ENCODE measurements around the gene BCAS3.

GRCh38 chr17:61362852-61363600, 685.4 kb downstream of the BCAS3 start:
- TF ChIP-seq, protein P1, sequence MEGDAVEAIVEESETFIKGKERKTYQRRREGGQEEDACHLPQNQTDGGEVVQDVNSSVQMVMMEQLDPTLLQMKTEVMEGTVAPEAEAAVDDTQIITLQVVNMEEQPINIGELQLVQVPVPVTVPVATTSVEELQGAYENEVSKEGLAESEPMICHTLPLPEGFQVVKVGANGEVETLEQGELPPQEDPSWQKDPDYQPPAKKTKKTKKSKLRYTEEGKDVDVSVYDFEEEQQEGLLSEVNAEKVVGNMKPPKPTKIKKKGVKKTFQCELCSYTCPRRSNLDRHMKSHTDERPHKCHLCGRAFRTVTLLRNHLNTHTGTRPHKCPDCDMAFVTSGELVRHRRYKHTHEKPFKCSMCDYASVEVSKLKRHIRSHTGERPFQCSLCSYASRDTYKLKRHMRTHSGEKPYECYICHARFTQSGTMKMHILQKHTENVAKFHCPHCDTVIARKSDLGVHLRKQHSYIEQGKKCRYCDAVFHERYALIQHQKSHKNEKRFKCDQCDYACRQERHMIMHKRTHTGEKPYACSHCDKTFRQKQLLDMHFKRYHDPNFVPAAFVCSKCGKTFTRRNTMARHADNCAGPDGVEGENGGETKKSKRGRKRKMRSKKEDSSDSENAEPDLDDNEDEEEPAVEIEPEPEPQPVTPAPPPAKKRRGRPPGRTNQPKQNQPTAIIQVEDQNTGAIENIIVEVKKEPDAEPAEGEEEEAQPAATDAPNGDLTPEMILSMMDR (IDR thresholded peaks at IDR 0.05), result no peak
- no peak for TF ChIP-seq ZFX (IDR thresholded peaks at IDR 0.05; ENCODE audit: borderline replicate concordance)
